SK-N-SH treated with all-trans-retinoic acid at 6 μM for 48 hours (cell line): ENCODE measurements around the gene OR5AU1.

Source experiments
- ATAC-seq: fragments of 200-7000 bp; cut with Tn5 transposase; 3 replicates; pipeline ENCODE4 v1.9.1; 2020; ENCODE audit warnings: mild to moderate bottlenecking, moderate library complexity
- CSDC2 ChIP-seq: fragments of 250-450 bp; sonication (Bioruptor Pico); IDR thresholded peaks from 2 replicates; pipeline ENCODE4 v1.5.0; 2020; ENCODE audit warnings: mild to moderate bottlenecking, moderate library complexity
- ESRRG ChIP-seq: fragments of 250-450 bp; sonication (Bioruptor Pico); IDR thresholded peaks from 2 replicates; pipeline ENCODE4 v1.6.1; 2021; ENCODE audit warnings: mild to moderate bottlenecking
- GLIS3 ChIP-seq: fragments of 250-450 bp; sonication (Bioruptor Pico); IDR thresholded peaks from 2 replicates; pipeline ENCODE4 v1.5.0; 2020; ENCODE audit warnings: mild to moderate bottlenecking, moderate library complexity
- ISL1 ChIP-seq: fragments of 250-450 bp; sonication (Bioruptor Pico); IDR thresholded peaks from 2 replicates; pipeline ENCODE4 v2.1.2; 2022; ENCODE audit warnings: mild to moderate bottlenecking, moderate library complexity
- OSR1 ChIP-seq: fragments of 250-450 bp; sonication (Bioruptor Pico); IDR thresholded peaks from 2 replicates; pipeline ENCODE4 v1.8.0; 2022; ENCODE audit warnings: moderate library complexity, mild to moderate bottlenecking, inconsistent platforms
- PPARA ChIP-seq: fragments of 250-450 bp; sonication (Bioruptor Pico); IDR thresholded peaks from 2 replicates; pipeline ENCODE4 v1.5.0; 2020; ENCODE audit warnings: mild to moderate bottlenecking, borderline replicate concordance
- RARB ChIP-seq: fragments of 250-450 bp; sonication (Bioruptor Pico); IDR thresholded peaks from 2 replicates; pipeline ENCODE4 v1.8.0; 2021; ENCODE audit warnings: mild to moderate bottlenecking, moderate library complexity
- SNAI2 ChIP-seq: fragments of 250-450 bp; sonication (Bioruptor Pico); IDR thresholded peaks from 2 replicates; pipeline ENCODE4 v1.5.0; 2020; ENCODE audit warnings: mild to moderate bottlenecking, moderate library complexity
- TCF4 ChIP-seq: fragments of 250-450 bp; sonication (Bioruptor Pico); IDR thresholded peaks from 2 replicates; pipeline ENCODE4 v1.8.0; 2021; ENCODE audit warnings: mild to moderate bottlenecking, moderate library complexity, borderline replicate concordance
- TOX ChIP-seq: fragments of 250-450 bp; sonication (Bioruptor Pico); IDR thresholded peaks from 2 replicates; pipeline ENCODE4 v1.8.0; 2021; ENCODE audit warnings: mild to moderate bottlenecking, moderate library complexity, borderline replicate concordance
- ZC3H10 ChIP-seq: fragments of 250-450 bp; sonication (Bioruptor Pico); IDR thresholded peaks from 2 replicates; pipeline ENCODE4 v1.5.1; 2021; ENCODE audit warnings: mild to moderate bottlenecking, moderate library complexity
- ZFP30 ChIP-seq: fragments of 450-650 bp; formaldehyde crosslinking; IDR thresholded peaks from 2 replicates; pipeline ENCODE4 v1.5.0; 2022; ENCODE audit warnings: mild to moderate bottlenecking, moderate library complexity
- ZNF70 ChIP-seq: fragments of 450-650 bp; formaldehyde crosslinking; IDR thresholded peaks from 2 replicates; pipeline ENCODE4 v1.5.0; 2020; ENCODE audit warnings: mild to moderate bottlenecking, moderate library complexity
- ZNF8 ChIP-seq: fragments of 450-650 bp; formaldehyde crosslinking; IDR thresholded peaks from 2 replicates; pipeline ENCODE4 v1.5.0; 2020; ENCODE audit warnings: mild to moderate bottlenecking, moderate library complexity
- TF ChIP-seq, protein P1 (sequence below): fragments of 250-450 bp; sonication (Bioruptor Pico); IDR thresholded peaks from 2 replicates; pipeline ENCODE4 v1.5.1; 2021; ENCODE audit warnings: mild to moderate bottlenecking, moderate library complexity
- TF ChIP-seq, protein P2 (sequence below): fragments of 250-450 bp; sonication (Bioruptor Pico); IDR thresholded peaks from 2 replicates; pipeline ENCODE4 v1.8.0; 2020; ENCODE audit warnings: mild to moderate bottlenecking, moderate library complexity, borderline replicate concordance
- TF ChIP-seq, protein P3 (sequence below): fragments of 250-450 bp; sonication (Bioruptor Pico); IDR thresholded peaks from 2 replicates; pipeline ENCODE4 v1.5.1; 2020; ENCODE audit warnings: low read depth, mild to moderate bottlenecking, moderate library complexity
- TF ChIP-seq, protein P4 (sequence below): fragments of 250-450 bp; sonication (Bioruptor Pico); IDR thresholded peaks from 2 replicates; pipeline ENCODE4 v1.8.0; 2021; ENCODE audit warnings: low read depth, mild to moderate bottlenecking, moderate library complexity, borderline replicate concordance
- TF ChIP-seq, protein P5 (sequence below): fragments of 250-450 bp; sonication (Bioruptor Pico); IDR thresholded peaks from 2 replicates; pipeline ENCODE4 v1.5.0; 2020; ENCODE audit warnings: mild to moderate bottlenecking, moderate library complexity

Gene OR5AU1

DNA sequence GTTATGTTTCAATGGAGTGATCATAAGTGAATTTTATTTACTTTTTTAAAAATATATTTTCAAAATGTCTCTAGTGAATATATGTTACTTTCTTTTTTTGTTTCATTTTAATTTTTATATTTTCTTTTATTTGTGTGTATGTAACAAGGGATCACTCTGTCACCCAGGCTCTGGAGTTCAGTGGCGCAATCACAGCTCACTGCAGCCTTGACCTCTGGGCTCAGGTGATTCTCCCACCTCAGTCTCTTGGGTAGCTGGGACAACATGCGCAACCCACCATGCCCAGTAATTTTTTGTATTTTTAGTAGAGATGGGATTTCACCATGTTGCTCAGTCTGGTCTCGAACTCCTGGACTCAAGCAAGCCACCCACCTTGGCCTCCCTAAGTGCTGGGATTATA lies 36.9 kb downstream of the OR5AU1 start (continued):
- TF ChIP-seq, protein P1, sequence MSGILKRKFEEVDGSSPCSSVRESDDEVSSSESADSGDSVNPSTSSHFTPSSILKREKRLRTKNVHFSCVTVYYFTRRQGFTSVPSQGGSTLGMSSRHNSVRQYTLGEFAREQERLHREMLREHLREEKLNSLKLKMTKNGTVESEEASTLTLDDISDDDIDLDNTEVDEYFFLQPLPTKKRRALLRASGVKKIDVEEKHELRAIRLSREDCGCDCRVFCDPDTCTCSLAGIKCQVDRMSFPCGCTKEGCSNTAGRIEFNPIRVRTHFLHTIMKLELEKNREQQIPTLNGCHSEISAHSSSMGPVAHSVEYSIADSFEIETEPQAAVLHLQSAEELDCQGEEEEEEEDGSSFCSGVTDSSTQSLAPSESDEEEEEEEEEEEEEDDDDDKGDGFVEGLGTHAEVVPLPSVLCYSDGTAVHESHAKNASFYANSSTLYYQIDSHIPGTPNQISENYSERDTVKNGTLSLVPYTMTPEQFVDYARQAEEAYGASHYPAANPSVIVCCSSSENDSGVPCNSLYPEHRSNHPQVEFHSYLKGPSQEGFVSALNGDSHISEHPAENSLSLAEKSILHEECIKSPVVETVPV (CRISPR knock-in tag), result no peak
- TF ChIP-seq ZFP30 (no peak), GLIS3 (no peak), SNAI2 (CRISPR knock-in tag) (no peak), ISL1 (CRISPR knock-in tag) (no peak), RARB (CRISPR knock-in tag) (no peak), TOX (CRISPR knock-in tag) (no peak), ESRRG (CRISPR knock-in tag) (no peak), TCF4 (CRISPR knock-in tag) (no peak)
- TF ChIP-seq, protein P2, sequence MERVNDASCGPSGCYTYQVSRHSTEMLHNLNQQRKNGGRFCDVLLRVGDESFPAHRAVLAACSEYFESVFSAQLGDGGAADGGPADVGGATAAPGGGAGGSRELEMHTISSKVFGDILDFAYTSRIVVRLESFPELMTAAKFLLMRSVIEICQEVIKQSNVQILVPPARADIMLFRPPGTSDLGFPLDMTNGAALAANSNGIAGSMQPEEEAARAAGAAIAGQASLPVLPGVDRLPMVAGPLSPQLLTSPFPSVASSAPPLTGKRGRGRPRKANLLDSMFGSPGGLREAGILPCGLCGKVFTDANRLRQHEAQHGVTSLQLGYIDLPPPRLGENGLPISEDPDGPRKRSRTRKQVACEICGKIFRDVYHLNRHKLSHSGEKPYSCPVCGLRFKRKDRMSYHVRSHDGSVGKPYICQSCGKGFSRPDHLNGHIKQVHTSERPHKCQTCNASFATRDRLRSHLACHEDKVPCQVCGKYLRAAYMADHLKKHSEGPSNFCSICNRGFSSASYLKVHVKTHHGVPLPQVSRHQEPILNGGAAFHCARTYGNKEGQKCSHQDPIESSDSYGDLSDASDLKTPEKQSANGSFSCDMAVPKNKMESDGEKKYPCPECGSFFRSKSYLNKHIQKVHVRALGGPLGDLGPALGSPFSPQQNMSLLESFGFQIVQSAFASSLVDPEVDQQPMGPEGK (CRISPR knock-in tag), result no peak

DNA sequence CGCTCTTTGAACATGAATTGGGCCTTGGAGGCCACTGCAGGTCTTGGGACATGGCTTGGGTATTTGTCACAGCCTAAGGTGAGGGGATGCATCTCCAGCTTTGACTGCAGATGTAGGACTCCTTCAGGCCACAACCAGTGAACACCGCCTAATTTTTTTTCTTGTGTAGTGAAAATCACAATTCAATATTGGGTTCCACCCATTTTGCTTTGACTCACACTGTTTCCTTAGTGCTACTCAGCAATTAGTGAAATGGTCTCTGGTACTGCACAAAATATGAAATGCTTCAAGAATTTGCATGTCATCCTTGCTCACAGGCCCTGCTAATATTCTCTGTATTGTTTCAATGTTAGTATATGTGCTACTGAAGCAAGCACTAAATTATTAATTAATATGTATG lies 42.5 kb downstream of the OR5AU1 start:
- ATAC-seq, result no peak
- TF ChIP-seq ZNF8 (CRISPR knock-in tag), result no peak
- TF ChIP-seq TOX (CRISPR knock-in tag), result no peak
- TF ChIP-seq PPARA (CRISPR knock-in tag), result no peak
- TF ChIP-seq, protein P3, sequence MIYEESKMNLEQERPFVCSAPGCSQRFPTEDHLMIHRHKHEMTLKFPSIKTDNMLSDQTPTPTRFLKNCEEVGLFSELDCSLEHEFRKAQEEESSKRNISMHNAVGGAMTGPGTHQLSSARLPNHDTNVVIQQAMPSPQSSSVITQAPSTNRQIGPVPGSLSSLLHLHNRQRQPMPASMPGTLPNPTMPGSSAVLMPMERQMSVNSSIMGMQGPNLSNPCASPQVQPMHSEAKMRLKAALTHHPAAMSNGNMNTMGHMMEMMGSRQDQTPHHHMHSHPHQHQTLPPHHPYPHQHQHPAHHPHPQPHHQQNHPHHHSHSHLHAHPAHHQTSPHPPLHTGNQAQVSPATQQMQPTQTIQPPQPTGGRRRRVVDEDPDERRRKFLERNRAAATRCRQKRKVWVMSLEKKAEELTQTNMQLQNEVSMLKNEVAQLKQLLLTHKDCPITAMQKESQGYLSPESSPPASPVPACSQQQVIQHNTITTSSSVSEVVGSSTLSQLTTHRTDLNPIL (CRISPR knock-in tag), result no peak
- no peak for TF ChIP-seq TCF4 (CRISPR knock-in tag)

DNA sequence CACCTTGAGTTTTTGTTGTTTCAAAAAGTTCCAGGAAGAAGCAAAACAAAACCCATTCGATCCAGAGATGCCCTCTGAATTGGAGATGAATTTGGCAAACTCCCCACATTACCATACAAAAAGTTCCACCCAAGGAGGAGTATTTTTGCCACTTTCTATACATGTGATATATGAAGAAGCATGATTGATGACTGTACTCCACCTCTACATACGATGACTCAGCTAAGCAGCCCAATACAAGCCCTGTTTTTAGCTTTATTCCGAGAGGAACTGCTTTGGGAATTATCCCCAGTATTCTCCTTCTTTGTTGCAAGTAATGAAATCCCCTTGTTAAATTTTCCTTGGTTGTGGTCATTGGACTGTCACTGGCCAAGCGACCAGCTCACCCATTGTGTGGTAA lies 43.6 kb downstream of the OR5AU1 start:
- ATAC-seq, result no peak
- TF ChIP-seq PPARA (CRISPR knock-in tag) (no peak), OSR1 (CRISPR knock-in tag) (no peak), CSDC2 (CRISPR knock-in tag) (no peak), ZC3H10 (CRISPR knock-in tag) (no peak), SNAI2 (CRISPR knock-in tag) (no peak), ESRRG (CRISPR knock-in tag) (no peak), ZNF70 (CRISPR knock-in tag) (no peak), RARB (CRISPR knock-in tag) (no peak), GLIS3 (no peak), ZNF8 (CRISPR knock-in tag) (no peak), ZFP30 (no peak), TOX (CRISPR knock-in tag) (no peak)
- TF ChIP-seq, protein P4, sequence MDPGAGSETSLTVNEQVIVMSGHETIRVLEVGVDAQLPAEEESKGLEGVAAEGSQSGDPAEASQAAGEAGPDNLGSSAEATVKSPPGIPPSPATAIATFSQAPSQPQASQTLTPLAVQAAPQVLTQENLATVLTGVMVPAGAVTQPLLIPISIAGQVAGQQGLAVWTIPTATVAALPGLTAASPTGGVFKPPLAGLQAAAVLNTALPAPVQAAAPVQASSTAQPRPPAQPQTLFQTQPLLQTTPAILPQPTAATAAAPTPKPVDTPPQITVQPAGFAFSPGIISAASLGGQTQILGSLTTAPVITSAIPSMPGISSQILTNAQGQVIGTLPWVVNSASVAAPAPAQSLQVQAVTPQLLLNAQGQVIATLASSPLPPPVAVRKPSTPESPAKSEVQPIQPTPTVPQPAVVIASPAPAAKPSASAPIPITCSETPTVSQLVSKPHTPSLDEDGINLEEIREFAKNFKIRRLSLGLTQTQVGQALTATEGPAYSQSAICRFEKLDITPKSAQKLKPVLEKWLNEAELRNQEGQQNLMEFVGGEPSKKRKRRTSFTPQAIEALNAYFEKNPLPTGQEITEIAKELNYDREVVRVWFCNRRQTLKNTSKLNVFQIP (CRISPR knock-in tag), result no peak
- TF ChIP-seq, protein P5, sequence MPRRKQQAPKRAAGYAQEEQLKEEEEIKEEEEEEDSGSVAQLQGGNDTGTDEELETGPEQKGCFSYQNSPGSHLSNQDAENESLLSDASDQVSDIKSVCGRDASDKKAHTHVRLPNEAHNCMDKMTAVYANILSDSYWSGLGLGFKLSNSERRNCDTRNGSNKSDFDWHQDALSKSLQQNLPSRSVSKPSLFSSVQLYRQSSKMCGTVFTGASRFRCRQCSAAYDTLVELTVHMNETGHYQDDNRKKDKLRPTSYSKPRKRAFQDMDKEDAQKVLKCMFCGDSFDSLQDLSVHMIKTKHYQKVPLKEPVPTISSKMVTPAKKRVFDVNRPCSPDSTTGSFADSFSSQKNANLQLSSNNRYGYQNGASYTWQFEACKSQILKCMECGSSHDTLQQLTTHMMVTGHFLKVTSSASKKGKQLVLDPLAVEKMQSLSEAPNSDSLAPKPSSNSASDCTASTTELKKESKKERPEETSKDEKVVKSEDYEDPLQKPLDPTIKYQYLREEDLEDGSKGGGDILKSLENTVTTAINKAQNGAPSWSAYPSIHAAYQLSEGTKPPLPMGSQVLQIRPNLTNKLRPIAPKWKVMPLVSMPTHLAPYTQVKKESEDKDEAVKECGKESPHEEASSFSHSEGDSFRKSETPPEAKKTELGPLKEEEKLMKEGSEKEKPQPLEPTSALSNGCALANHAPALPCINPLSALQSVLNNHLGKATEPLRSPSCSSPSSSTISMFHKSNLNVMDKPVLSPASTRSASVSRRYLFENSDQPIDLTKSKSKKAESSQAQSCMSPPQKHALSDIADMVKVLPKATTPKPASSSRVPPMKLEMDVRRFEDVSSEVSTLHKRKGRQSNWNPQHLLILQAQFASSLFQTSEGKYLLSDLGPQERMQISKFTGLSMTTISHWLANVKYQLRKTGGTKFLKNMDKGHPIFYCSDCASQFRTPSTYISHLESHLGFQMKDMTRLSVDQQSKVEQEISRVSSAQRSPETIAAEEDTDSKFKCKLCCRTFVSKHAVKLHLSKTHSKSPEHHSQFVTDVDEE (CRISPR knock-in tag), result no peak
- TF ChIP-seq, protein P2 (CRISPR knock-in tag), result no peak
